Measurements from ENCODE around the gene CAPN15. TPM values are rescaled to one million over a fixed set of nuclear protein-coding genes. Genes with fewer than 3 reads are reported as not detected.

CAPN15 gene
- total RNA-seq, 1 donor from 2014 or later, result 122 TPM

DNA sequence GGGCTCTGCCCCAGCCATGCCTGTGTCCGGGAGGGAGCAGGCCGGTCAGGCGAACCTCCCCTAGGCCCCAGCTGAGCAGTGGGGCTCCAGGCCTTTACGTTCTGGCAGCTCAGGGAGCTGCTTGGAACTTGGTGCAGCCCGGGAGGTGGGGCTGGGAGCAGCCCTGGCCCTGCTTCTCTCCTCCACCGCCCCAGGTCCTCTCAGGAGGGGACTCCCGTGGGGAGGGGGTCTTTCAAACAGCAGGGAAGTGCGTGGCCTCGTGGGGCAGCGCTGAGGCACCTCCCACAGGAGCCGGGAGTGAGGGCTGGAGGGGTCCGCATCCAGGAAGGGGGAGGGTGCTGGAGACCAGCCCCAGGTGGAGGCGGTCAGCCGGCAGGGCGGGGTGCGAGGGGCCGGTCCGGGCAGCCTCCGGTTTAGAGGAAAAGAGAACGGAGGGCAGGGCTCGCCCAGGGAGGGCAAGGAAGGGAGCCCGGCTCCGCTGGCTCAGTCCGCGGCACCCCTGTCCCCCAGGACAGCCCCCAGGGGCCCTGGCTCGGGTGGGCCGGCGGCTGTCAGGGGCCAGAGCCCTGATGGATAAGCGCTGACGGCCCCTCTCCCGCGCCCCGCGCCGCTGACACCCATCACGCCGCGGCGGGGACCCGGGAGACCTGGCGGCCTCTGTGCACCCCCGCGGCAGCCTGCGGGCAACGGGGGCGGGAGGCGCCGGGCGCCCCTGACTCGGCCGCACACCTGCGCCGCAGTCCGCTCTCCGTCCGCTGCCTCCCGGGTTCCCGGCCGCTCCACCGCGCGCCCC is 32.1 kb downstream of the CAPN15 start:
- H3K36me3 Mint-ChIP-seq (ENCODE audit: low read depth), result no peaks in the 10 kb centered on the region
- H3K27ac Mint-ChIP-seq, result no peak overlapping the region
- H3K4me3 Mint-ChIP-seq, result no peak overlapping the region
- peaks cover 10% of the 10 kb centered on the region for H3K27me3 Mint-ChIP-seq (ENCODE audit: insufficient read depth)
- no peak for DNase-seq (ENCODE audit: low spot score)
- H3K9me3 Mint-ChIP-seq, result no peaks in the 10 kb centered on the region
- no peaks in the 10 kb centered on the region for H3K4me1 Mint-ChIP-seq (ENCODE audit: low read depth)
- intact Hi-C loops (cut with micrococcal nuclease), result no loop called here

DNA sequence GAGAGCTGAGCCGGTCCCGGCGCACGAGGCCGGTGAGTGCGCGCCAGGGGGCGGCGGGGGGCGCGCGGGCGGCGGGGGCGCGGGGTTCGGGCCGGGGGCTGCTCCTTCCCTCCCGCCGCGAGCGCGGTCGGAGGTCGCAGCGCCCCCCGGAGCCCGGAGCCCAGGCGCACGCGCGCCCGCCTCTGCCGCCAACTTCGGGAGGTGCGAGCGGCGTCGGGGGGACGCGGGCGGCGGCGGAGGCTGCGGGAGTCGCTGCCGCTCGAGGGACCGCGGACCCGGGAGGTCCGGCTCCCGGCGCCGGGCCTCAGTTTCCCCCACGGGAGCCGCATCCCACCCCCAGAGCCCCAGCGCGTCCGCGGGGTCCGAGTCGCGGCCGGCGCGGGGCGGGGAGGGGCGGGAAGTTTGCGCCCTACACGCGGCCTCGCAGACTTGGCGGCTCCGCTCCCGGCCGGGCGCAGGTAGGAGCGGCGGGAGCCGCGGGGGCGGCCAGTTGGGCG is 32.7 kb downstream of the CAPN15 start, which contains the start of gene PRR35:
Gene PRR35 (plus strand): TSS at position 191 of the 497 bp plus-strand sequence. CDS start 2,901 bp downstream, outside the sequence.
- intact Hi-C loops (cut with micrococcal nuclease), result no loop called here
- H3K9me3 Mint-ChIP-seq, result no peaks in the 10 kb centered on the region
- no peaks in the 10 kb centered on the region for H3K4me1 Mint-ChIP-seq (ENCODE audit: low read depth)
- H3K27ac Mint-ChIP-seq, result no peak within 1 kb of the TSS
- peaks cover 10% of the 10 kb centered on the region for H3K27me3 Mint-ChIP-seq (ENCODE audit: insufficient read depth)
- DNase-seq (ENCODE audit: low spot score), result no peak
- H3K4me3 Mint-ChIP-seq, result no peak within 1 kb of the TSS
- no peaks in the 10 kb centered on the region for H3K36me3 Mint-ChIP-seq (ENCODE audit: low read depth)

DNA sequence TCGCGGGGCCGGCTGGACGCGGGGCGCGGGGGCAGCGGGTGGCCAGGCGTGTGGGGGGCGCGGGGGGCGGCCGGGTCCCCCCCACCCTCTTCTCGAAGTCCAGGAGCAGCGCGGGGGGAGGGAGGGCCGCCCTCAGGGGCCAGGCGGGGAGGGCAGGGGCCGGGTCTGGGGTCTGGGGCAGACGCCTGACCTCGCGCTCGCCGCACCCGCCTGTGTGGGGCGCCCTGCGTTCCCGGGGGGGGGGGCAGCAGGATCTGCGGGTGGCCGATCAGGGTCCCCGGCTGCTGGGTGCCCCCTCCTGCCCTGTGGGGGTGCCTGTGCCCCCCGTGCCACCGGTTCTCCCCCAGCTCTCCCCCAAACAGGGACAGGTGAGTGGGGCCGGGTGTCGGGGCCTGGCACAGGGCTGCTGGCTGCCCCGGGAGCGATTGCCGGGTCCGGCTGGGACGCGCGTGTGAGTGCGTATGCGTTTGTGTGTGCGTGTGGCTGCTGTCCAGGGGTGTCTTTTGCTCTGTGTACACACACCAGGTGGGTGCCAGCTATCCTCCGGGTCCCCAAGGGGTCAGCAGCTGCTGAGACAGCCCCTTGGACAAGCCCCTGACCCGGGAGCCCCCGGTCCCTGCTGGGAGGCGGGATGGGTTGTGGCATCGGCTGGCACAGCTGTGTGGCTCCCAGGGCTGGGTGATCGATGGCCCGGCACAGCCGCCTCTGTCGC is 33.3 kb downstream of the CAPN15 start:
- no peaks in the 10 kb centered on the region for H3K4me1 Mint-ChIP-seq (ENCODE audit: low read depth)
- peaks cover 10% of the 10 kb centered on the region for H3K27me3 Mint-ChIP-seq (ENCODE audit: insufficient read depth)
- intact Hi-C loops (cut with micrococcal nuclease), result no loop called here
- no peaks in the 10 kb centered on the region for H3K9me3 Mint-ChIP-seq
- H3K36me3 Mint-ChIP-seq (ENCODE audit: low read depth), result no peaks in the 10 kb centered on the region
- no peak for DNase-seq (ENCODE audit: low spot score)
- H3K4me3 Mint-ChIP-seq, result no peak overlapping the region
- no peak overlapping the region for H3K27ac Mint-ChIP-seq

DNA sequence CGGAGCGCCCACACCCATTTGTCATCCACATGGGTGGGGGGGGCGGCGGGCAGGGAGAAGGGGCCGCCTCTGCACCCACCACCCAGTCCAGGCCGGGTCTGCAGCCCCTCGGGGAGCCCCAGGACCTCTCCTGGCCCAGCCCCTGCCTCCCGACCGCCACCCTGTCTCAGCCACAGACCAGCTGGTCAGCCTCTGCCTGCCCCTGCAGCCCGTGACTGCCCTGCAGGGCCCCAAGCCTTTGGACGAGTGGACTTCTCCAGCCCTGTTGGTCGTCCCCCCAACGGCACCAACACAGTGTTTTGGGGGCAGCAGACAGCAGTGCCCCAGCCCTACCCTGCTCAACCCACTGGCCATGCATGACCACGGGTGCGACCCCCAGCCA is 33.9 kb downstream of the CAPN15 start:
- intact Hi-C loops (cut with micrococcal nuclease), result no loop called here
- H3K27me3 Mint-ChIP-seq (ENCODE audit: insufficient read depth), result peaks cover 10% of the 10 kb centered on the region
- no peaks in the 10 kb centered on the region for H3K4me1 Mint-ChIP-seq (ENCODE audit: low read depth)
- no peaks in the 10 kb centered on the region for H3K9me3 Mint-ChIP-seq
- H3K4me3 Mint-ChIP-seq, result no peak overlapping the region
- no peak for DNase-seq (ENCODE audit: low spot score)
- H3K36me3 Mint-ChIP-seq (ENCODE audit: low read depth), result no peaks in the 10 kb centered on the region
- H3K27ac Mint-ChIP-seq, result no peak overlapping the region

DNA sequence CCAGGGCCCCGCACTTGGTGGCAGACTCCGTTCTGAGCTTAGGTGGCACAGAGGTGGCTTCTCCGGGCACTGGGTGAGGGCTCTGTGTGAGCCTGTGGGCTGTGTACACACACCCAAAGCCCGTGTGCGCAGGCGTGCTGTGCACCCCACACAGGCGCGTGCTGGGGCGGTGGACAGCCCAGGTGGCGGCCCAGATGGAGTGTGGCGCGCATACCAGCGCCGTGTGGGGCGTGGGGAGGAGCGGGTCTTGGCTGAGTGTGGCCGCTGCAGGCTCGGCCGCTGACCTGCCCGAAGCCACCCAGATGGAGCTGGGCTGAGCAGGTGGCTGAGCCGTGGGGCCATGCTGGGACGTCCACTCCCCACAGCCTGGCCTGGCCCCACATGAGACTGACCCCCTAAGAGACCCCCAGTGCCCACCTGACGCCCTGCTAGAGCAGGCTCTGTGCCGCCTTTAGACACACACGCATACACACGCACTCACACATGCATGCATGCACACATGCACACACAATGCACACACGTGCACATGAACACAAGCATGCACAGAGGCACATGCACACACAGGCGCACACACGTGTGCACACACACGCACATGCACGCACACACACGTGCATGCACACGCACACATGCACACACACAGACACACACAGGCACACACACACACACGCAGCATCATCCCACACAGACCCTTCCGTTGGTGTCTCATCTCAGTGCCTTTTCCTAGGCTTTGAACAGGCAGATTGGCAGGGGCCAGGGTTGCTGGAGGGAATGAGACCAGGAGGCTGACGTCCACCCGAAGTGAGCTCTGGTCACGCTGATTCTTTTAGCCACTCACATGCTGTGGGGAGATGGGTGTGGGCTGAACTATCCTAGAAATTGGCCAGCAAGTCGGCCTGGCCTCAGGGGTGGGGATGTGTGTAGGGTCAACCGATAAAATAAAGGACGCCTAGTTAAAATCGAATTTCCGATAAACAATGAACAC is 34.7 kb downstream of the CAPN15 start:
- intact Hi-C loops (cut with micrococcal nuclease), result no loop called here
- Mint-ChIP-seq H3K36me3 (ENCODE audit: low read depth) (no peaks in the 10 kb centered on the region), H3K9me3 (no peaks in the 10 kb centered on the region), H3K27ac (no peak overlapping the region), H3K27me3 (ENCODE audit: insufficient read depth) (peaks cover 10% of the 10 kb centered on the region), H3K4me3 (no peak overlapping the region), H3K4me1 (ENCODE audit: low read depth) (peaks cover 8% of the 10 kb centered on the region)
- DNase-seq (ENCODE audit: low spot score), result no peak

DNA sequence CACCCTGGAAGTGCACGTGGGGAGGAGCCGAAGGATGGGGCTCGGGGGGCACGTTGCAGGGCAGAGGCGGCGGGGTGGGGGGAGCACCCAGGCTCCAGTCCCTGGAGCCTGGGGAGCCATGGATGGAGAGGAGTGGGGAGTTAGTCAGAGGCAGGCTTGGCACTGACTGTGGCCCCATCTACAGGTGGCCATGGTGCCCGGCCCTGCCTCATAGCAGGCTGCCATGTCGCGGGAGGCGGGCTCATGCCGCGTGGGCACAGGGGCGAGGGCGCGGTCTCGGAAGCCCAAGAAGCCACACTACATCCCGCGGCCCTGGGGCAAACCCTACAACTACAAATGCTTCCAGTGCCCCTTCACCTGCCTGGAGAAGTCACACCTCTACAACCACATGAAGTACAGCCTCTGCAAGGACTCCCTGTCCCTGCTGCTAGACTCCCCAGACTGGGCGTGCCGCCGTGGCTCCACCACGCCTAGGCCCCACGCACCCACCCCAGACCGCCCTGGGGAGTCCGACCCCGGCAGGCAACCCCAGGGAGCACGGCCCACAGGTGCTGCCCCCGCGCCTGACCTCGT is 35.6 kb downstream of the CAPN15 start:
- no peak for DNase-seq (ENCODE audit: low spot score)
- no peaks in the 10 kb centered on the region for H3K9me3 Mint-ChIP-seq
- no peaks in the 10 kb centered on the region for H3K36me3 Mint-ChIP-seq (ENCODE audit: low read depth)
- intact Hi-C loops (cut with micrococcal nuclease), result no loop called here
- H3K27me3 Mint-ChIP-seq (ENCODE audit: insufficient read depth), result peaks cover 9% of the 10 kb centered on the region
- no peak overlapping the region for H3K27ac Mint-ChIP-seq
- no peak overlapping the region for H3K4me3 Mint-ChIP-seq
- peaks cover 9% of the 10 kb centered on the region for H3K4me1 Mint-ChIP-seq (ENCODE audit: low read depth)

DNA sequence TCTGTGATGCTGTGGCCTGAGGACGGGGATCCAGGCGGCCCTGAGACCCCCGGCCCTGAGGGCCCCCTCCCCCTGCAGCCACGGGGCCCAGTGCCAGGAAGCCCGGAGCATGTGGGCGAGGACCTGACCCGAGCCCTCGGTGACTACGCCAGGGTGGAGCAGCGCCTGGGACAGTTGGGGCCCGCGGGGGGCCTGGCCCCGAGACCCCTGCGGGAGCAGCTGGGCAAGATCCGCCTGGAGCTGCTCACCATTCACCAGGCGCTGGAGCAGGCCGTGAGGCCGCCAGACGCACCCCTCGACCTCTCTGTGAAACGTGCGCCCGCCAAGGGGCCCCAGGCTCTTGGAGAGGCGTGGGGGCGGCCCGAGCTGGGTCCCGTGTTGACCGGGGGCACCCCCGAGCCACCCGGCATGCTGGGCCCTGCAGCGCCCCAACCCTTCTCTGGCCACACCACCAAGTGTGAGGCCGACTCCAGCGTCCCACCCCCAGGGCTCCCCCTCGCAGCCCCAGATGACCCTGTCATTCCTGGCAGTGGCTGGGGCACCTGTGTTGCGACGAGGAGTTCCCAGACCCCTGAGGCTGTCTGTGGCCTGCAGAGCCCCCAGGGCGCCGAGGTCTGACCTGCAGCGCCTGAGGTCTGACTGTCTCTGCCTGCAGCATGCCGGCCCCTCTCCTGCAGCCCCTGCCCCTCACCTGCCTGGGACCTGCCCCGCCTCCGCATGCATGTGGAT is 37.3 kb downstream of the CAPN15 start:
- Mint-ChIP-seq H3K36me3 (ENCODE audit: low read depth) (no peaks in the 10 kb centered on the region), H3K4me1 (ENCODE audit: low read depth) (peaks cover 16% of the 10 kb centered on the region), H3K4me3 (no peak overlapping the region), H3K9me3 (no peaks in the 10 kb centered on the region), H3K27ac (no peak overlapping the region), H3K27me3 (ENCODE audit: insufficient read depth) (peaks cover 7% of the 10 kb centered on the region)
- intact Hi-C loops (cut with micrococcal nuclease), result no loop called here
- no peak for DNase-seq (ENCODE audit: low spot score)

DNA sequence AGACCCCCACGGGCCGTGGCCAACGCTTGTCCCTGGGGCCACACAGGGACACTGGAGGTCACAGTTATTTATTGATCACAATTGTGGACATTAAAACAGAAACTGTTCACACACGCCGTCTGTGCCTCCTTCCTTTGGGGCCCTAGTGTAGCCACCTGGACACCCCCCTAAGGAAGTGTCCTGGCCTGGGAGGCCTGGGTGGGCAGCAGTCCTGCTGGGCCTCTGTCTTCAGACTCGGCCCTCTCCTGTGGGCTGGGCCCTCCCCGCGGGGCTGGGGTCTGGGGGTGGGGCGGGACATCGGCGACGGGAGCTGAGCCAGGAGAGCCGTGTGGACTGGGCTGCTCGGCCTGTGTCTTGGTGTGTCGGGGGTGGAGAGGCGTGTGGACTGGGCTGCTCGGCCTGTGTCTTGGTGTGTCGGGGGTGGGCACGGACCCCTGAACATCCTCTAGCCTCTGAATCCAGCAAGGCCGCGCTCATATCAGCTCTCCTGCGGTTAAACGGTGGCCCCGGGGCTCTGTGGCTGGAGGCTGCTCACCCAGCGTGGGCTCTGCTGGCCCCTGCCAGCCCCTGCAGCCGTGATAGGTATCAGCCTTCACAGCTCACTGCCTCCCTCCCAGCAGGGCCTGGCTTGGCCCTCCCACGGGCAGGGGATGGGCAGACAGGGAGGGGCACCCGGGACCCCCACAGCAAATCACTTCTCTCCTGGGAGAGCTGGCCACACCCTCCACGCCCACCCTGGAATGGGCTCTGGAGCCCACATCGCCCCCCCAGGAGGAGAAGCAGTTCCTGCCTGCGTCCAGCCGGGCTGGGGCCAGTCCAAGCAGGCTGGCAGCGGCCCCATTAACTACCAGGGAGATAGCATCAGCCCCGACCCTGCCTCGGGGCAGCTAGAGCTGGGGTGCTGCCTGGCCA is 38.2 kb downstream of the CAPN15 start:
- DNase-seq (ENCODE audit: low spot score), result no peak
- H3K27ac Mint-ChIP-seq, result no peak overlapping the region
- no peaks in the 10 kb centered on the region for H3K9me3 Mint-ChIP-seq
- no peak overlapping the region for H3K4me3 Mint-ChIP-seq
- H3K36me3 Mint-ChIP-seq (ENCODE audit: low read depth), result no peaks in the 10 kb centered on the region
- H3K27me3 Mint-ChIP-seq (ENCODE audit: insufficient read depth), result peaks cover 7% of the 10 kb centered on the region
- peaks cover 19% of the 10 kb centered on the region for H3K4me1 Mint-ChIP-seq (ENCODE audit: low read depth)
- intact Hi-C loops (cut with micrococcal nuclease), result loop anchor here (2.0 kb wide), 1 partner anchor 71 kb away; the partner anchor contains the start of gene METTL26

GRCh38 chr16:566475-567372 is 39.2 kb downstream of the CAPN15 start, which contains the start of gene NHLRC4:
Gene NHLRC4 (plus strand): TSS chr16:567005. CDS start chr16:568048, 1,043 bp downstream.
- H3K27me3 Mint-ChIP-seq (ENCODE audit: insufficient read depth), result peaks cover 4% of the 10 kb centered on the region
- peak within 1 kb of the TSS; percentile 83 for H3K27ac Mint-ChIP-seq
- H3K4me3 Mint-ChIP-seq, result peak within 1 kb of the TSS; percentile 64
- H3K4me1 Mint-ChIP-seq (ENCODE audit: low read depth), result peaks cover 29% of the 10 kb centered on the region
- no peaks in the 10 kb centered on the region for H3K36me3 Mint-ChIP-seq (ENCODE audit: low read depth)
- no peaks in the 10 kb centered on the region for H3K9me3 Mint-ChIP-seq
- intact Hi-C loops (cut with micrococcal nuclease), result loop anchor here (2.0 kb wide), 1 partner anchor 70 kb away; the partner anchor contains the start of gene METTL26
- peak; percentile 58 for DNase-seq (ENCODE audit: low spot score)
